ENCODE data around the gene POLE4. TPM values are rescaled to one million over a fixed set of nuclear protein-coding genes. Genes with fewer than 3 reads are reported as not detected.

The POLE4 gene
- total RNA-seq, 1 experiment from 2014 or later, result 25.6 TPM

- Histone ChIP-seq H3K9me3 (ENCODE audit: control insufficient read depth in 1 of 2, insufficient read depth in 1 of 2, low read depth in 1 of 2, low read length in 2 of 2) (no peaks in the 10 kb centered on the region), H3K4me1 (ENCODE audit: control insufficient read depth in 1 of 2, insufficient read depth in 2 of 2, low read length in 2 of 2) (no peaks in the 10 kb centered on the region), H3K4me2 (ENCODE audit: low read length) (no peak overlapping the region), H2AFZ (ENCODE audit: low read depth, low read length, poor library complexity, severe bottlenecking) (no peak overlapping the region), H3K79me2 (ENCODE audit: insufficient read depth, low read length) (no peaks in the 10 kb centered on the region), H3K4me3 (replicated peaks in 1 of 2; ENCODE audit: low read depth in 1 of 2, low read length in 2 of 2) (no peak overlapping the region), H3K9me2 (ENCODE audit: insufficient read depth) (no peaks in the 10 kb centered on the region), H4K20me1 (ENCODE audit: insufficient read depth) (no peaks in the 10 kb centered on the region), H3K9ac (ENCODE audit: low read length) (no peak overlapping the region), H3K27me3 (ENCODE audit: insufficient read depth, low read length) (no peaks in the 10 kb centered on the region), H3K36me3 (ENCODE audit: control insufficient read depth in 1 of 2, insufficient read depth in 2 of 2, low read length in 2 of 2) (no peaks in the 10 kb centered on the region), H3K27ac (ENCODE audit: low read depth, low read length) (no peak overlapping the region)
- intact Hi-C loops (cut with micrococcal nuclease), result no loop called here
- DNase-seq (ENCODE audit: low read depth, low spot score) (no peak), ATAC-seq (no peak)
- RAD21 ChIA-PET (ENCODE audit: low non-redundant PET in 1 of 2, low total read pairs in 2 of 2, uncharacterized antibody in 2 of 2, unreplicated experiment in 2 of 2), result no interaction called here
- BruUV-seq (replicated peaks), result no TSS peak
- TF ChIP-seq POLR2A (IDR thresholded peaks at IDR 0.05; ENCODE audit: borderline replicate concordance, extremely low read depth, insufficient read depth, insufficient read length) (no peak), RAD21 (IDR thresholded peaks at IDR 0.05; ENCODE audit: low read depth) (no peak), ZNF274 (IDR thresholded peaks at IDR 0.05; ENCODE audit: low read depth, low read length) (no peak), CBX3 (IDR thresholded peaks at IDR 0.05; ENCODE audit: low read depth) (no peak), EZH2 (IDR thresholded peaks at IDR 0.05) (no peak), CTCF (IDR thresholded peaks at IDR 0.05 in 2 of 3, conservative IDR thresholded peaks at IDR 0.05 in 1 of 3; ENCODE audit: borderline replicate concordance in 1 of 3, insufficient read depth in 1 of 3, low read depth in 2 of 3, low read length in 2 of 3) (no peak), POLR2AphosphoS5 (IDR thresholded peaks at IDR 0.05; ENCODE audit: low read depth, low read length) (no peak), ATF3 (IDR thresholded peaks at IDR 0.05) (no peak), ZFX (IDR thresholded peaks at IDR 0.05) (no peak), EGR1 (IDR thresholded peaks at IDR 0.05; ENCODE audit: low read depth) (no peak), SP1 (IDR thresholded peaks at IDR 0.05; ENCODE audit: low read depth) (no peak)
- POLR2A ChIA-PET, result no interaction called here
- CTCF ChIA-PET, result no interaction called here
Observed at GRCh38 chr2:75007061-75007460, 48.6 kb downstream of the POLE4 start.
